GM10266 (cell line): Measurements from ENCODE around the gene DYSF.
"Not testable (repeated sequence)": the region's sequence is repeated elsewhere in the genome, so short reads cannot be mapped to it uniquely, and the experiment has no call there.

Experiments
- DNase-seq: peaks from one replicate; pipeline ENCODE4 v3.0.0; 2012; ENCODE audit errors: extremely low spot score
- TF ChIP-seq, protein P1 (sequence below): IDR thresholded peaks from 2 replicates; pipeline ENCODE4 v1.5.1; 2012; ENCODE audit warnings: mild to moderate bottlenecking, low read depth; ENCODE audit not compliant: control insufficient read depth, insufficient read depth; ENCODE audit errors: missing control alignments

Gene DYSF

DNA sequence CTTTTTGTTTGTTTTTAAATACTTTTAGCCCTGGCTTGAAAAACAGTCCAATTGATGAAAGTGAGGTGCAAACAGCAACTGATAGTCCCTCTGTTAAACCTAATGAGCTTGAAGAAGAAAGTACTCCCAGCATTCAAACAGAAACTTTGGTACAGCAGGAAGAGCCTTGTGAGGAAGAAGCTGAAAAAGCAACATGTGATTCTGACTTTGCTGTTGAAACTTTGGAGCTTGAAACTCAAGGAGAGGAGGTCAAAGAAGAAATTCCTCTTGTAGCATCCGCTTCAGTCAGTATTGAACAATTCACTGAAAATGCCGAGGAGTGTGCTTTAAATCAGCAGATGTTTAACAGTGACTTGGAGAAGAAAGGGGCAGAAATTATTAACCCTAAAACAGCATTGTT lies 30.6 kb upstream of the DYSF start:
- no peak for DNase-seq
- TF ChIP-seq, protein P1, sequence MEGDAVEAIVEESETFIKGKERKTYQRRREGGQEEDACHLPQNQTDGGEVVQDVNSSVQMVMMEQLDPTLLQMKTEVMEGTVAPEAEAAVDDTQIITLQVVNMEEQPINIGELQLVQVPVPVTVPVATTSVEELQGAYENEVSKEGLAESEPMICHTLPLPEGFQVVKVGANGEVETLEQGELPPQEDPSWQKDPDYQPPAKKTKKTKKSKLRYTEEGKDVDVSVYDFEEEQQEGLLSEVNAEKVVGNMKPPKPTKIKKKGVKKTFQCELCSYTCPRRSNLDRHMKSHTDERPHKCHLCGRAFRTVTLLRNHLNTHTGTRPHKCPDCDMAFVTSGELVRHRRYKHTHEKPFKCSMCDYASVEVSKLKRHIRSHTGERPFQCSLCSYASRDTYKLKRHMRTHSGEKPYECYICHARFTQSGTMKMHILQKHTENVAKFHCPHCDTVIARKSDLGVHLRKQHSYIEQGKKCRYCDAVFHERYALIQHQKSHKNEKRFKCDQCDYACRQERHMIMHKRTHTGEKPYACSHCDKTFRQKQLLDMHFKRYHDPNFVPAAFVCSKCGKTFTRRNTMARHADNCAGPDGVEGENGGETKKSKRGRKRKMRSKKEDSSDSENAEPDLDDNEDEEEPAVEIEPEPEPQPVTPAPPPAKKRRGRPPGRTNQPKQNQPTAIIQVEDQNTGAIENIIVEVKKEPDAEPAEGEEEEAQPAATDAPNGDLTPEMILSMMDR = no peak

DNA sequence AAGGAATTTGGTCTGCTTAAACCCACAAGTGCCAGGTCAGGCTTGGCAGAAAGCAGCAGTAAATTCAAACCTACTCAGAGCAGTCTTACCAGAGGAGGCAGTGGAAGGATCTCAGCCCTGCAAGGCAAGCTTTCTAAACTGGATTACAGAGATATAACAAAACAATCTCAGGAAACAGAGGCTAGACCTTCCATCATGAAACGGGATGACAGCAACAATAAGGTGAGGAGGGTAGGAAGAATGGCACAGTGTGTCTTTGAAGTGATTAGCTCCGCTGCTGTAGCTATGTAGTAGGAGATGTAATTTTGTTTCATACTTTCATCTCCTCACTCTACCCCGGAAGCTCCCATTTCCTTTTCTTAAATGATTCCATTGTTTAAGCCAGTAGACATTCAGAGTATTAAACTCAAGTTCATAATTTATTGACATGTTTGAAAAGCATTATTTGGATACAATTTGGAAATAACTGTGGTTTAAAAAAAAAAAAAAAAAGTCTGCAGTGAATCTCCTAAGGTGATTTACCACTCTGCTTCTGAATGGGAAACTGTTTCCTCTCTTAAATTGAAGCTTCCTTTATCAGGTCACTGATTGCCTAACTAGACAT lies 29.4 kb upstream of the DYSF start:
- TF ChIP-seq, protein P1 = no peak
- DNase-seq = no peak

DNA sequence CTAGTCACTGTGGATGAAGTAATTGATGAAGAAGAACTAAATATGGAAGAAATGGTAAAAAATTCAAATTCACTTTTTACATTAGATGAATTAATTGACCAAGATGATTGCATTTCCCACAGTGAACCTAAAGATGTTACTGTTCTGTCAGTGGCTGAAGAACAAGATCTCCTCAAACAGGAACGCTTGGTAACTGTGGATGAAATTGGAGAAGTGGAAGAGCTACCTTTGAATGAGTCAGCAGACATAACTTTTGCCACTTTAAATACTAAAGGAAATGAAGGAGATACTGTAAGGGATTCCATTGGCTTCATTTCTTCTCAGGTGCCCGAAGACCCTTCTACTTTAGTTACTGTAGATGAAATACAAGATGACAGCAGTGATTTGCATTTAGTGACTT lies 26.6 kb upstream of the DYSF start:
- no peak for DNase-seq
- TF ChIP-seq, protein P1 = no peak

DNA sequence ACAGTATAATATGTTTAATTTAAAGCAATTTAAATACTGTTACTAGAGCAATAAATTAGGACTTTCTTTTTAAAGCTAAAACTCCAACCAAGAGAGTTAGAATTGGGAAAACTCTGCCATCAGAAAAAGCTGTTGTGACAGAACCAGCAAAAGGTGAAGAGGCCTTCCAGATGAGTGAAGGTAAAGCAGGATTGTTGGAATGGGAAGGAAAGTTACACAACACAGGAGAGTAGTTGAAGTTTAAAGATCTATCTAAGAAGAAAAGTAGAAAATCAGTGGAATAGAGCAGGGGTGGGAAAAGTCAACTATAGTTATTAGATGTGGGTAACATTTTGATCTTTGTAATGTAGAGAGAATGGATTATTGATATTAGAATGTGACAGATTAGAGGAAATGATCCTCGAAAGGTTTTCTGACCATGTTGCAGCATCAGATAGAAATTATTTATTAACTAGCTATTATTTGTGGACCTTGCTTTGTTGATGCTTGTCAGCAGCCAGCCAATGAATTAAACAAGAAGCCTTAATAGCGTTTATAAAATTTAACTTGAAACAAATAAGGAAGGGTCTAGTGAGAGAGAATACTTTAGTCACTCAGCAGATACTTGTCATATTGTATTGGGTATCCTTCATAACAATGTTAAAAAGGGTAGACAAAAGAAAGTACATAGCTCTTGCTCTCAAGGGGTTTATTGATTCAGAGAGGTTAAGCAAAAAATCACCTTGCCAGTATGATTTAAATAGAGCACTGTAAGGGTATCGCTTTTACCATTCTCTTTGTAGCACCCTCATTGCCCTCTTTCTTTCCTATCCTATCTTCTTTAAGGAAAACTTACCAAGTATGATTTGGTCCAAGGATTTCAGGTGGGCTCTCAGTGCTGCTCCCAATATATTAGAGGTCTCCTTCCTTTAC lies 24.6 kb upstream of the DYSF start:
- TF ChIP-seq, protein P1 = no peak
- DNase-seq = no peak

DNA sequence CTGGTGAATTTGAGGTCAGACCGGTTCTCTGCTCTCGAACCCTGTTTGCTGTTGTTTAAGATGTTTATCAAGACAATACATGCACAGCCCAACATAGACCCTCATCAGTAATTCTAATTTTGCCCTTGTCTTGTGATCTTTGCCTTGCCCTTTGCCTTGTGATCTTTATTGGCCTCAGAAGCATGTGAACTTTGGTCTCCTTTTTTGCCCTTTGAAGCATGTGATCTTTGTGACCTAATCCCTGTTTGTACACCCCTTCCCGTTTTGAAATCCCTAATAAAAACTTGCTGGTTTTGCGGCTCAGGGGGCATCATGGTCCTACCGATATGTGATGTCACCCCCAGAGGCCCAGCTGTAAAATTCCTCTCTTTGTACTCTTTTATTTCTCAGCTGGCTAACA lies 8.2 kb upstream of the DYSF start:
- DNase-seq = not testable (repeated sequence)

DNA sequence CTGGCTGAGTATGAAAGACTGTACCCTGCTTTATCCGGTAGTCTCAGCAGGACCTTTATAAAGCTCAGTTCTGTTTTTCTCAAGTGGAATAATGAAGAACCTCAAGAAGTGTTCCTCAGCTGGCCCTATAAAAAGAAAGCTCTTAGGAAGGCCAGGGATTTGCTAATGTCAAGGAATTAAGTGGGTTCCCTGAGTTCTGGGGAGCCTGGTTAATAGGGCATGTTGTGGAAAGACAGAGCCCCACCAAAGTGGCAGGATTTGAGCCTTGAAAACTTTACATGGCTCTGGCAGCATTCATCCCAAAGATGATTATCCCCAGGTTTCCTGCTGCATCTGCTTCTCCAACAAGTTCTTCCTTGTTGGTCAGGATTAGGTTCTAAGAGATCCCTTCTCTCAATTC lies 6.9 kb upstream of the DYSF start:
- TF ChIP-seq, protein P1 = no peak
- DNase-seq = no peak

DNA sequence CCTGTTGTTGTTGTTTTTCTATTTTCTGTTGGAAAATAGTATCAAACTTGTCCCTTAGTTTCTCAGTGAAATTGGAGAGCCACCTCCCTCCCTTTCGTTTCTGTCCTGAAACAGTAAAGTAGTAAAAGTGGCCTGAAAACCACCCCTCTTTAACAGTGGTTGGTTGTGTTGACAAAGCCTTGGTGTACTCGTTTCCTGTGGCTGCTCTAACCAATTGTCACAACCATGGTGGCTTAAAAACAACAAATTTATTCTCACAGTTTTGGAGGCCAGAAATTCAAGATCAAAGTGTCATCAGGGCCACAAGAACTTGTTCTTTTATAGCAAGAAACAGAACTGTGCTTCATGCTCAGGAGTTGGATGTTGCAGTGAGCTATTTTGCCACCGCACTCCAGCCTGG lies 4.0 kb upstream of the DYSF start:
- no peak for DNase-seq
- TF ChIP-seq, protein P1 = no peak
